Heart left ventricle (tissue), 16 donors: Measurements from ENCODE around the gene SEC24A. TPM values are rescaled to one million over a fixed set of nuclear protein-coding genes. Genes with fewer than 3 reads are reported as not detected.

Experiments
- ATAC-seq, 4 donors: fragments of 200-7000 bp; cut with Tn5 transposase; one replicate each; pipeline ENCODE4 v1.9.1; 2020 to 2022; ENCODE audit warnings: moderate library complexity in 4 of 4, mild to moderate bottlenecking in 3 of 4, moderate number of reproducible peaks in 1 of 4
- DNase-seq, 5 donors: peaks; one replicate each; pipeline ENCODE4 v3.0.0-alpha.2; 2020
- H3K27ac ChIP-seq, 12 donors: fragments of 200-600 bp; sonication (generic) in 4 of 12; one replicate each; pipeline versions ENCODE4 v1.5.0 to v1.8.0; 2016 to 2022; ENCODE audit warnings: mild to moderate bottlenecking in 2 of 12
- H3K27me3 ChIP-seq, 9 donors: fragments of 200-600 bp; sonication (generic) in 2 of 9; one replicate each; pipeline versions ENCODE4 v1.5.1 to v1.8.0; 2016 to 2022; ENCODE audit warnings: mild to moderate bottlenecking in 3 of 9
- H3K36me3 ChIP-seq, 9 donors: fragments of 200-600 bp; sonication (generic) in 2 of 9; one replicate each; pipeline versions ENCODE4 v1.5.0 to v1.8.0; 2018 to 2022; ENCODE audit warnings: mild to moderate bottlenecking in 2 of 9
- H3K4me1 ChIP-seq, 12 donors: fragments of 200-600 bp; sonication (generic) in 4 of 12; one replicate each; pipeline versions ENCODE4 v1.5.0 to v1.8.0; 2016 to 2022; ENCODE audit warnings: mild to moderate bottlenecking in 3 of 12
- H3K4me3 ChIP-seq, 12 donors: fragments of 200-600 bp; sonication (generic) in 4 of 12; one replicate each; pipeline versions ENCODE4 v1.5.0 to v1.8.0; 2017 to 2022; ENCODE audit warnings: mild to moderate bottlenecking in 9 of 12, moderate library complexity in 4 of 12
- H3K9me3 ChIP-seq, 12 donors: fragments of 200-600 bp; sonication (generic) in 4 of 12; one replicate each; pipeline versions ENCODE4 v1.5.0 to v1.8.0; 2016 to 2022; ENCODE audit warnings: mild to moderate bottlenecking in 1 of 12
- CTCF ChIP-seq, 12 donors: fragments of 200-600 bp; sonication (generic) in 4 of 12; IDR thresholded peaks; one replicate each; pipeline versions ENCODE4 v1.5.0 to v1.8.0; 2018 to 2022; ENCODE audit warnings: antibody characterized with exemption in 12 of 12, mild to moderate bottlenecking in 5 of 12
- POLR2A ChIP-seq, 2 donors: fragments of 450-650 bp; IDR thresholded peaks; one replicate each; pipeline ENCODE4 v1.6.1; 2017; ENCODE audit warnings: antibody characterized with exemption in 2 of 2, mild to moderate bottlenecking in 2 of 2, moderate library complexity in 2 of 2
- WGBS, 4 donors: extraction: QIAGEN DNeasy Blood & Tissue Kit in 2 of 4; methylation state at CpG; one replicate each; pipeline versions ENCODE4 v1.1.5 to v1.1.7; 2013 to 2018; 5-methylcytosine and 5-hydroxymethylcytosine counted together
- intact Hi-C, 10 donors: fragments of 100-400 bp; cut with DNase I; formaldehyde crosslinking; loops; one replicate each; pipeline versions ENCODE4 v1.11.1 to v1.14.2; 2022
- polyA plus RNA-seq, 2 donors: library from polyadenylated mRNA; stranded (reverse); fragments of 200-250 nt; gene quantifications; one replicate each; pipeline ENCODE4 v1.2.3, GENCODE V29; 2013
- total RNA-seq, 9 donors: library from RNA; depleted of rRNA in 2 of 9; stranded (reverse); fragments of >200 nt in 2 of 9; fragmentation: NEBNext Ultra II Directional in 3 of 9; extraction: Animal tissue kit (Norgen Biotek cat#: 25700) in 3 of 9; gene quantifications; one replicate each; pipeline versions ENCODE4 v1.1.0 to v1.2.4, GENCODE V29; 2016 to 2023
- donor health status: ischemic (EF 13 %, LVEDD 7.1; RV severe dilation, severe dysfunction).
- donor health status: healthy with polysubstance abuse.
- donor health status: DM: no; HTN: yes; CAD: no.
- donor health status: DM: no; HTN: no; CAD: no.
- donor health status: ischemic (EF 25% LVEDD 6.9; RV normal size, moderate dysfunction).
- donor health status: ischemic (EF 25% LVEDD 5.7; RV mildly dilated, moderate dysfunction).
- donor health status: healthy.
- donor health status: DM: yes; HTN: yes; CAD: no.
- donor health status: ischemic (EF 35%, LVEDD 5.7; RV mildly dilated, moderate dysfunction).
- donor health status: nonischemic (EF 11% LVEDD 7.7; RV severe dilation, severe dysfunction).
- donor health status: DM: yes; HTN: yes; CAD: no.
- donor health status: PGD.
- donor health status: ischemic (EF 29% LVEDD 5.4; RV normal size, mild dysfunction).
- donor health status: nonischemic (EF 23%, LVEDD 6.1; RV moderate dilation, normal function).

The SEC24A gene
- total and polyA plus RNA-seq, 11 donors, result 2.2 to 15.7 (median 8.6) TPM

DNA sequence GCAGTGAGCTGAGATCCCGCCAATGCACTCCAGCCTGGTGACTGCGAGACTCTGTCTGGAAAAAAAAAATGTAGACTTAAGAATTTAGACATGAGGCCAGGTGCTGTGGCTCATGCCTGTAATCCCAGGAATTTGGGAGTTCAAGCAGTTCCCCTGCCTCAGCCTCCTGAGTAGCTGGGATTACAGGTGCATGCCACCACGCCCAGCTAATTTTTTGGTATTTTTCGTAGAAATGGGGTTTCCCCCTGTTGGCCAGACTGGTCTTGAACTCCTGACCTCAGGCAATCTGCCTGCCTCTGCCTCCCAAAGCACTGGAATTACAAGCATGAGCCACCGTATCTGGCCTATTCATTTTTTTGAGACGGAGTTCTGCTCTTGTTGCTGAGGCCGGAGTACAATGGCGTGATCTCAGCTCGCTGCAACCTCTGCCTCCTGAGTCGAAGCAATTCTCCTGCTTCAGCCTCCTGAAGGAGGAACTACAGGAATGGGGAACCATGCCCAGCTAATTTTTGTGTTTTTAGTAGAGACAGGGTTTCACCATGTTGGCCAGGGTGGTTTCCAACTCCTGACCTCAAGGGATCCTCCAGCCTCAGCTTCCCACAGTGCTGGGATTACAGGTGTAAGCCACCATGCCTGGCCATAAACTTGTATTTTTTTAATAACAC, 124.0 kb downstream of the SEC24A start:
- peaks cover 3 to 100% (median 100%) of the 10 kb centered on the region in 9 donors for H3K36me3 ChIP-seq
- WGBS, 4 donors, result 93 to 97% (median 95%) methylated on average over 10 of the region's 10 CpGs

DNA sequence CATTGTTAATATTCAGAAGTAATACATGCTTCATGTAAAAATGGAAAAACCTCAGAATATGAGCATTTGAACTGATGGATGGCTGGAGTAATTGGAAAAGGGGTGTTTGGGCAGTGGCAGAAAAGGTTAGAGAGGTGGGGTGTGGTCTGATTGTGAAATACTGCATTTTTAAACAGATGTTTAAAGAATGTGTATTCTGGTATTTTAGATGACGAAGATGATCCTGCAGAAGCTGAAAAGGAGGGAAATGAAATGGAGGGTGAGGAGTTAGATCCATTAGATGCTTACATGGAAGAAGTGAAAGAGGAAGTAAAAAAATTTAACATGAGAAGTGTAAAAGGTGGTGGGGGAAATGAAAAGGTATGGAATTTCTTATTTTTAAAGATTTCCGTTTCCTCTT, 128.8 kb downstream of the SEC24A start:
- ATAC-seq (no peak), DNase-seq (no peak)
- H3K27ac ChIP-seq, result no peak overlapping the region
- H3K27me3 ChIP-seq, result no peaks in the 10 kb centered on the region
- intact Hi-C loops, result no loop called here
- H3K9me3 ChIP-seq, result no peaks in the 10 kb centered on the region
- WGBS, 4 donors, result 89 to 94% (median 93%) methylated on average over 2 of the region's 2 CpGs
- no peaks in the 10 kb centered on the region for H3K4me1 ChIP-seq
- peaks cover 0 to 99% (median 99%) of the 10 kb centered on the region in 9 donors for H3K36me3 ChIP-seq
- H3K4me3 ChIP-seq, result no peak overlapping the region
- TF ChIP-seq POLR2A (IDR thresholded peaks at IDR 0.05) (no peak), CTCF (IDR thresholded peaks at IDR 0.05) (no peak)

More for the DNA sequence above, 124.0 kb downstream of the SEC24A start:
- no peaks in the 10 kb centered on the region for H3K4me1 ChIP-seq
- H3K4me3 ChIP-seq, result no peak overlapping the region
- no peak overlapping the region for H3K27ac ChIP-seq
- no peak for TF ChIP-seq POLR2A (IDR thresholded peaks at IDR 0.05)
- no peak for TF ChIP-seq CTCF (IDR thresholded peaks at IDR 0.05)
- DNase-seq (no peak), ATAC-seq (no peak)
- no peaks in the 10 kb centered on the region for H3K27me3 ChIP-seq
- H3K9me3 ChIP-seq, result no peaks in the 10 kb centered on the region
- intact Hi-C loops, result no loop called here

Other genes starting within 250 kb of the SEC24A start
- 10 to 100 TPM; 26.6 to 38.4 (median 32.3) TPM for gene CDKN2AIPNL, start 236.9 kb upstream of the SEC24A start, total RNA-seq
- gene CDKN2AIPNL, start 236.9 kb upstream of the SEC24A start, polyA plus RNA-seq, result 10 to 100 TPM; 45.1 to 87.5 TPM
- gene JADE2, start 123.1 kb upstream of the SEC24A start, total RNA-seq, result 10 to 100 TPM; 22.8 to 54.8 (median 33.9) TPM
- 10 to 100 TPM in 1 of 2 donors, 1 to 10 TPM in 1; 8.3 to 17.1 TPM for gene JADE2, start 123.1 kb upstream of the SEC24A start, polyA plus RNA-seq
- gene SAR1B, start 16.0 kb upstream of the SEC24A start, total RNA-seq, result 100 to 1,000 TPM in 2 of 9 donors, 10 to 100 TPM in 7; 36.9 to 113 (median 88.0) TPM
- 10 to 100 TPM; 33.9 to 62.4 TPM for gene SAR1B, start 16.0 kb upstream of the SEC24A start, polyA plus RNA-seq
- 10 to 100 TPM; 11.6 to 20.9 (median 17.6) TPM for gene CAMLG, start 89.8 kb downstream of the SEC24A start, total RNA-seq
- gene CAMLG, start 89.8 kb downstream of the SEC24A start, polyA plus RNA-seq, result 10 to 100 TPM; 17.4 to 21.5 TPM
- 10 to 100 TPM; 14.3 to 37.0 (median 28.8) TPM for gene DDX46, start 110.0 kb downstream of the SEC24A start, total RNA-seq
- 10 to 100 TPM; 23.5 to 29.2 TPM for gene DDX46, start 110.0 kb downstream of the SEC24A start, polyA plus RNA-seq
- gene C5orf24, start 197.2 kb downstream of the SEC24A start, total RNA-seq, result 10 to 100 TPM; 23.4 to 32.9 (median 27.0) TPM
- 10 to 100 TPM; 10.9 to 33.4 TPM for gene C5orf24, start 197.2 kb downstream of the SEC24A start, polyA plus RNA-seq
- gene TXNDC15, start 225.6 kb downstream of the SEC24A start, total RNA-seq, result 10 to 100 TPM; 38.4 to 59.7 (median 55.6) TPM
- gene TXNDC15, start 225.6 kb downstream of the SEC24A start, polyA plus RNA-seq, result 100 to 1,000 TPM in 1 of 2 donors, 10 to 100 TPM in 1; 46.3 to 129 TPM